Measurements from ENCODE around the gene BRWD1.

GRCh38 chr21:39296891-39297290 is 16.5 kb downstream of the BRWD1 start:
- TF ChIP-seq EZH2 (IDR thresholded peaks at IDR 0.05; ENCODE audit: borderline replicate concordance, low read depth, low read length, severe bottlenecking) (no peak), CTCF (IDR thresholded peaks at IDR 0.05; ENCODE audit: borderline replicate concordance, extremely low read depth, low read length, poor library complexity, severe bottlenecking) (no peak)
